Caco-2 (cell line): Measurements from ENCODE around the gene CYP1A1. TPM values are rescaled to one million over a fixed set of nuclear protein-coding genes. Genes with fewer than 3 reads are reported as not detected.

ENCODE experiments used
- BruUV-seq: library from RNA; stranded (reverse); fragments of 400-500 nt; replicated peaks from 2 replicates; lab custom pipeline; 2021; lab: Mats Ljungman, UMichigan
- CTCF ChIA-PET: fragments of 300-600 bp; sonication (Branson Sonifier 250); formaldehyde crosslinking; loops from one replicate; lab custom pipeline; 2022; ENCODE audit warnings: antibody characterized with exemption; lab: Charles Lee
- POLR2A ChIA-PET: fragments of 300-600 bp; sonication (Branson Sonifier 250); formaldehyde crosslinking; loops from one replicate; lab custom pipeline; 2022; ENCODE audit warnings: antibody characterized with exemption; lab: Charles Lee
- DNase-seq, 2 experiments: peaks; one replicate each; pipeline versions ENCODE4 v3.0.0 to v3.0.0-alpha.2; 2020 to 2022
- H3K27me3 ChIP-seq: replicated peaks from 2 replicates; pipeline ENCODE4 v1.6.0; 2011; ENCODE audit warnings: low read length; ENCODE audit not compliant: control insufficient read depth, insufficient read depth
- H3K36me3 ChIP-seq: 2 replicates; pipeline ENCODE4 v1.5.1; 2011; ENCODE audit warnings: low read length; ENCODE audit not compliant: control insufficient read depth, insufficient read depth
- H3K4me1 ChIP-seq: fragments of 250-450 bp; sonication (Bioruptor Pico); 2 replicates; pipeline ENCODE4 v1.5.1; 2020; ENCODE audit warnings: mild to moderate bottlenecking
- H3K4me3 ChIP-seq: 2 replicates; pipeline ENCODE4 v1.5.1; 2011; ENCODE audit warnings: low read depth, mild to moderate bottlenecking, control low read depth, low read length
- H3K9me3 ChIP-seq: fragments of 250-450 bp; sonication (Bioruptor Pico); 2 replicates; pipeline ENCODE4 v1.5.1; 2020; ENCODE audit warnings: mild to moderate bottlenecking, moderate library complexity
- H3K27ac Mint-ChIP-seq: one replicate; pipeline ENCODE4 v1.8.0; 2022; ENCODE audit warnings: mixed read lengths; ENCODE audit not compliant: unreplicated experiment
- H3K27me3 Mint-ChIP-seq: one replicate; pipeline ENCODE4 v1.8.0; 2022; ENCODE audit warnings: mixed read lengths; ENCODE audit not compliant: insufficient read depth, unreplicated experiment
- H3K36me3 Mint-ChIP-seq: one replicate; pipeline ENCODE4 v1.8.0; 2022; ENCODE audit warnings: mild to moderate bottlenecking, mixed read lengths; ENCODE audit not compliant: insufficient read depth, unreplicated experiment
- H3K4me1 Mint-ChIP-seq: one replicate; pipeline ENCODE4 v1.8.0; 2022; ENCODE audit warnings: low read depth, mixed read lengths; ENCODE audit not compliant: unreplicated experiment
- H3K4me3 Mint-ChIP-seq: one replicate; pipeline ENCODE4 v1.8.0; 2022; ENCODE audit warnings: mild to moderate bottlenecking, moderate library complexity, mixed read lengths; ENCODE audit not compliant: unreplicated experiment
- H3K9me3 Mint-ChIP-seq: one replicate; pipeline ENCODE4 v1.8.0; 2022; ENCODE audit warnings: mixed read lengths; ENCODE audit not compliant: unreplicated experiment
- intact Hi-C: fragments of 100-400 bp; cut with micrococcal nuclease; formaldehyde crosslinking; loops from one replicate; pipeline ENCODE4 v1.10.0; 2022; ENCODE audit not compliant: unreplicated experiment
- total RNA-seq: library from RNA; stranded (reverse); gene quantifications from 2 replicates; pipeline ENCODE4 v1.2.3, GENCODE V29; 2022
- TF ChIP-seq, protein P1 (sequence below), 2 experiments: fragments of 200-600 bp in 1 of 2; IDR thresholded peaks; 1 replicate in 1 of 2; 2 replicates in 1 of 2; pipeline versions ENCODE4 v1.5.1 to v1.8.0; 2011 to 2022; ENCODE audit warnings: antibody characterized with exemption in 1 of 2, control low read depth in 1 of 2, inconsistent platforms in 1 of 2, low read depth in 1 of 2, low read length in 1 of 2, mild to moderate bottlenecking in 1 of 2, moderate library complexity in 1 of 2; ENCODE audit not compliant: insufficient read depth in 1 of 2, severe bottlenecking in 1 of 2, unreplicated experiment in 1 of 2

CYP1A1 gene
- total RNA-seq, 1 experiment from 2014 or later = 73.8 TPM

GRCh38 chr15:74767167-74768098, 42.1 kb upstream of the CYP1A1 start:
- Mint-ChIP-seq H3K27ac (no peak overlapping the region), H3K36me3 (no peaks in the 10 kb centered on the region), H3K4me1 (peaks cover 7% of the 10 kb centered on the region), H3K4me3 (no peak overlapping the region), H3K9me3 (no peaks in the 10 kb centered on the region), H3K27me3 (no peaks in the 10 kb centered on the region)
- Histone ChIP-seq H3K27me3 (no peaks in the 10 kb centered on the region), H3K4me3 (no peak overlapping the region), H3K9me3 (no peaks in the 10 kb centered on the region), H3K4me1 (peaks cover 15% of the 10 kb centered on the region), H3K36me3 (no peaks in the 10 kb centered on the region)
- TF ChIP-seq, protein P1, sequence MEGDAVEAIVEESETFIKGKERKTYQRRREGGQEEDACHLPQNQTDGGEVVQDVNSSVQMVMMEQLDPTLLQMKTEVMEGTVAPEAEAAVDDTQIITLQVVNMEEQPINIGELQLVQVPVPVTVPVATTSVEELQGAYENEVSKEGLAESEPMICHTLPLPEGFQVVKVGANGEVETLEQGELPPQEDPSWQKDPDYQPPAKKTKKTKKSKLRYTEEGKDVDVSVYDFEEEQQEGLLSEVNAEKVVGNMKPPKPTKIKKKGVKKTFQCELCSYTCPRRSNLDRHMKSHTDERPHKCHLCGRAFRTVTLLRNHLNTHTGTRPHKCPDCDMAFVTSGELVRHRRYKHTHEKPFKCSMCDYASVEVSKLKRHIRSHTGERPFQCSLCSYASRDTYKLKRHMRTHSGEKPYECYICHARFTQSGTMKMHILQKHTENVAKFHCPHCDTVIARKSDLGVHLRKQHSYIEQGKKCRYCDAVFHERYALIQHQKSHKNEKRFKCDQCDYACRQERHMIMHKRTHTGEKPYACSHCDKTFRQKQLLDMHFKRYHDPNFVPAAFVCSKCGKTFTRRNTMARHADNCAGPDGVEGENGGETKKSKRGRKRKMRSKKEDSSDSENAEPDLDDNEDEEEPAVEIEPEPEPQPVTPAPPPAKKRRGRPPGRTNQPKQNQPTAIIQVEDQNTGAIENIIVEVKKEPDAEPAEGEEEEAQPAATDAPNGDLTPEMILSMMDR (IDR thresholded peaks at IDR 0.05; ENCODE audit: insufficient read depth in 1 of 2, low read depth in 1 of 2, low read length in 1 of 2, severe bottlenecking in 1 of 2, unreplicated experiment in 1 of 2) = no peak
- no TSS peak for BruUV-seq
- intact Hi-C loops = loop anchor here (2.0 kb wide), 3 partner anchors 41 to 393 kb away; no protein-coding TSS in a partner anchor
- CTCF ChIA-PET = interaction anchor here (0.7 to 8.2 kb wide), 8 partner anchors 10 to 183 kb away, joined by 3 to 211 read pairs (median 6); partner anchors contain the start of gene CYP1A1
- no peak for DNase-seq
- POLR2A ChIA-PET = interaction anchor here (1.2 to 1.6 kb wide), 3 partner anchors 36 to 125 kb away, joined by 3 to 5 read pairs (median 4); partner anchors contain the start of gene CYP1A1

- intact Hi-C loops = no loop called here
- Histone ChIP-seq H3K27me3 (no peaks in the 10 kb centered on the region), H3K9me3 (no peaks in the 10 kb centered on the region), H3K4me3 (no peak overlapping the region), H3K36me3 (no peaks in the 10 kb centered on the region), H3K4me1 (peaks cover 26% of the 10 kb centered on the region)
- H3K4me1 Mint-ChIP-seq = peaks cover under 1% of the 10 kb centered on the region
- no peaks in the 10 kb centered on the region for H3K9me3 Mint-ChIP-seq
- ChIA-PET CTCF (interaction anchor here (1.1 to 1.4 kb wide), 2 partner anchors 8 to 128 kb away, joined by 3 to 4 read pairs; no protein-coding TSS in a partner anchor), POLR2A (no interaction called here)
- peak in 1 of 2 experiments; percentile 66 for DNase-seq
- H3K27ac Mint-ChIP-seq = no peak overlapping the region
- no peaks in the 10 kb centered on the region for H3K27me3 Mint-ChIP-seq
- peaks cover 5% of the 10 kb centered on the region for H3K36me3 Mint-ChIP-seq
- TF ChIP-seq, protein P1 (IDR thresholded peaks at IDR 0.05; ENCODE audit: insufficient read depth in 1 of 2, low read depth in 1 of 2, low read length in 1 of 2, severe bottlenecking in 1 of 2, unreplicated experiment in 1 of 2) = no peak
- no peak overlapping the region for H3K4me3 Mint-ChIP-seq
- BruUV-seq = no TSS peak
Observed at GRCh38 chr15:74763416-74763815, 38.1 kb upstream of the CYP1A1 start.

DNA sequence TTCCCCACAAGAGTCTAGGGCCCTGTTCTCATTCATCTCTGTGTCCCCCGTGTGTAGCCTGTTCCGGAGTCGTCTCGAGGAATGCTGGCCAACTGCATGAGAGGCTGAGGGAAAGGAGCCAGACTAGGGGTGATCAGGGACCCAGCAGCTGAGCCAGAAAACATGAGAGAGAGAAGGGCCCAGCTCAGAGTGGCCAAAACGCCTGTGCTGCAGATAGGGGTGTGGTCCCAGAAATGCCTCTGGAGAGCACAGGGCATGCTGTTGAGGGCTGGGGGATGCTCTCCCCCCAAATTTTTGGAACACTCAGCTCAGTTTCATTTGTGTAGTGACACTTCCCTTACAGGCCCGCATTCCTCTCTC, 37.4 kb upstream of the CYP1A1 start:
- Histone ChIP-seq H3K36me3 (no peaks in the 10 kb centered on the region), H3K4me3 (no peak overlapping the region), H3K9me3 (no peaks in the 10 kb centered on the region), H3K27me3 (no peaks in the 10 kb centered on the region), H3K4me1 (peaks cover 22% of the 10 kb centered on the region)
- CTCF ChIA-PET = interaction anchor here (0.6 to 1.4 kb wide), 3 partner anchors 8 to 127 kb away, joined by 3 to 4 read pairs (median 3); no protein-coding TSS in a partner anchor
- Mint-ChIP-seq H3K4me1 (no peaks in the 10 kb centered on the region), H3K9me3 (no peaks in the 10 kb centered on the region), H3K27me3 (no peaks in the 10 kb centered on the region), H3K4me3 (no peak overlapping the region), H3K36me3 (peaks cover 5% of the 10 kb centered on the region), H3K27ac (no peak overlapping the region)
- no peak for DNase-seq
- TF ChIP-seq, protein P1 (IDR thresholded peaks at IDR 0.05; ENCODE audit: insufficient read depth in 1 of 2, low read depth in 1 of 2, low read length in 1 of 2, severe bottlenecking in 1 of 2, unreplicated experiment in 1 of 2) = no peak
- intact Hi-C loops = no loop called here
- POLR2A ChIA-PET = interaction anchor here (0.6 kb wide), 1 partner anchor 67 kb away, joined by 4 read pairs; the partner anchor contains the start of gene EDC3
- no TSS peak for BruUV-seq
